ENCODE measurements around the gene LARGE1. TPM values are rescaled to one million over a fixed set of nuclear protein-coding genes. Genes with fewer than 3 reads are reported as not detected.

LARGE1 gene
- total RNA-seq, 1 experiment from 2014 or later, result 1.3 TPM

- CTCF ChIA-PET, result no interaction called here
- no peaks in the 10 kb centered on the region for H3K79me2 ChIP-seq (ENCODE audit: low read length)
- H3K9ac ChIP-seq (ENCODE audit: low read length), result no peak overlapping the region
- no TSS peak for BruUV-seq (replicated peaks)
- H2AFZ ChIP-seq (ENCODE audit: low read length), result no peak overlapping the region
- DNase-seq, result no peak
- no peak overlapping the region for H3K4me3 ChIP-seq (ENCODE audit: low read length)
- no peak overlapping the region for H3K27ac ChIP-seq (ENCODE audit: low read length)
- H3K4me1 ChIP-seq (ENCODE audit: insufficient read depth, low read length), result no peaks in the 10 kb centered on the region
- H3K9me2 ChIP-seq (replicated peaks; ENCODE audit: low read length), result no peaks in the 10 kb centered on the region
- TF ChIP-seq EZH2 (IDR thresholded peaks at IDR 0.05; ENCODE audit: low read length, unreplicated experiment) (no peak), EZH2phosphoT487 (IDR thresholded peaks at IDR 0.05; ENCODE audit: borderline replicate concordance, low read length) (no peak), CTCF (conservative IDR thresholded peaks at IDR 0.05; ENCODE audit: low read depth, low read length) (no peak)
- POLR2A ChIA-PET (ENCODE audit: unreplicated experiment), result no interaction called here
- no peaks in the 10 kb centered on the region for H3F3A ChIP-seq (ENCODE audit: low read length, unreplicated experiment)
- H3K27me3 ChIP-seq (ENCODE audit: low read length), result no peaks in the 10 kb centered on the region
- no peak for ATAC-seq
- H3K36me3 ChIP-seq (ENCODE audit: low read depth, low read length), result no peaks in the 10 kb centered on the region
- no peak overlapping the region for H3K4me2 ChIP-seq (ENCODE audit: low read length)
- intact Hi-C loops (cut with micrococcal nuclease), result no loop called here
- no peaks in the 10 kb centered on the region for H3K9me3 ChIP-seq (ENCODE audit: low read length)
- H4K20me1 ChIP-seq (ENCODE audit: low read length), result no peaks in the 10 kb centered on the region
These were observed 493.8 kb downstream of the LARGE1 start for GRCh38 chr22:33426451-33426850.

GRCh38 chr22:33421859-33422258 is 498.4 kb downstream of the LARGE1 start:
- H2AFZ ChIP-seq (ENCODE audit: low read length), result no peak overlapping the region
- no peaks in the 10 kb centered on the region for H3F3A ChIP-seq (ENCODE audit: low read length, unreplicated experiment)
- no peaks in the 10 kb centered on the region for H3K4me1 ChIP-seq (ENCODE audit: insufficient read depth, low read length)
- no peak overlapping the region for H3K4me2 ChIP-seq (ENCODE audit: low read length)
- no peak overlapping the region for H3K4me3 ChIP-seq (ENCODE audit: low read length)
- H3K36me3 ChIP-seq (ENCODE audit: low read depth, low read length), result no peaks in the 10 kb centered on the region
- CTCF ChIA-PET, result no interaction called here
- DNase-seq (no peak), ATAC-seq (no peak)
- no peak for TF ChIP-seq EZH2phosphoT487 (IDR thresholded peaks at IDR 0.05; ENCODE audit: borderline replicate concordance, low read length)
- TF ChIP-seq EZH2 (IDR thresholded peaks at IDR 0.05; ENCODE audit: low read length, unreplicated experiment), result no peak
- TF ChIP-seq CTCF (conservative IDR thresholded peaks at IDR 0.05; ENCODE audit: low read depth, low read length), result no peak
- no peaks in the 10 kb centered on the region for H3K9me3 ChIP-seq (ENCODE audit: low read length)
- no peak overlapping the region for H3K9ac ChIP-seq (ENCODE audit: low read length)
- H4K20me1 ChIP-seq (ENCODE audit: low read length), result no peaks in the 10 kb centered on the region
- H3K9me2 ChIP-seq (replicated peaks; ENCODE audit: low read length), result no peaks in the 10 kb centered on the region
- POLR2A ChIA-PET (ENCODE audit: unreplicated experiment), result no interaction called here
- no peak overlapping the region for H3K27ac ChIP-seq (ENCODE audit: low read length)
- H3K79me2 ChIP-seq (ENCODE audit: low read length), result no peaks in the 10 kb centered on the region
- no TSS peak for BruUV-seq (replicated peaks)
- no peaks in the 10 kb centered on the region for H3K27me3 ChIP-seq (ENCODE audit: low read length)
- intact Hi-C loops (cut with micrococcal nuclease), result no loop called here

DNA sequence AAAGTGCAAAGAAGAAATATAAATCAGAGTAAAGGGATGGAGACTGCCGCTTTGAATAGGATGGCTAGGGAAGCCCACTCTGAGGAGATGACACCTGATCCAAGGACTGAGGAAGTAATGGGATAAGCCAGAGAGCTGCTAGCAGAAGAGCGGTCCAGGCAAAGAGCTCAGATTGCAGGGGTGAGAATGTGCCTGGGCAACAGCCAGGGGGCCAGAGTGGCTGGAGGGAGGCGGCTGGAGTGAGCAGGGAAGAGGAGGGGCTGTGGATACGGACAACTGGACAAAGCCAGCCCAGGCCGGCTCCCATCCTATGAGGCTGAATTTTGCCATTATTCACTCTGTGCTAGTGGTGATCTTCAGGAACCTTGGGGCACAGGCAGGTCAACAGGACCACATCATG is 501.8 kb downstream of the LARGE1 start:
- no peaks in the 10 kb centered on the region for H3F3A ChIP-seq (ENCODE audit: low read length, unreplicated experiment)
- BruUV-seq (replicated peaks), result no TSS peak
- no peak for DNase-seq
- no peaks in the 10 kb centered on the region for H3K9me3 ChIP-seq (ENCODE audit: low read length)
- no peak overlapping the region for H3K4me3 ChIP-seq (ENCODE audit: low read length)
- no peaks in the 10 kb centered on the region for H3K79me2 ChIP-seq (ENCODE audit: low read length)
- H3K4me2 ChIP-seq (ENCODE audit: low read length), result no peak overlapping the region
- CTCF ChIA-PET, result no interaction called here
- TF ChIP-seq EZH2 (IDR thresholded peaks at IDR 0.05; ENCODE audit: low read length, unreplicated experiment), result no peak
- no peak for TF ChIP-seq CTCF (conservative IDR thresholded peaks at IDR 0.05; ENCODE audit: low read depth, low read length)
- TF ChIP-seq EZH2phosphoT487 (IDR thresholded peaks at IDR 0.05; ENCODE audit: borderline replicate concordance, low read length), result no peak
- H4K20me1 ChIP-seq (ENCODE audit: low read length), result no peaks in the 10 kb centered on the region
- no peak overlapping the region for H3K27ac ChIP-seq (ENCODE audit: low read length)
- H3K4me1 ChIP-seq (ENCODE audit: insufficient read depth, low read length), result no peaks in the 10 kb centered on the region
- intact Hi-C loops (cut with micrococcal nuclease), result no loop called here
- H2AFZ ChIP-seq (ENCODE audit: low read length), result no peak overlapping the region
- no peaks in the 10 kb centered on the region for H3K9me2 ChIP-seq (replicated peaks; ENCODE audit: low read length)
- no peaks in the 10 kb centered on the region for H3K27me3 ChIP-seq (ENCODE audit: low read length)
- ATAC-seq, result no peak
- no peaks in the 10 kb centered on the region for H3K36me3 ChIP-seq (ENCODE audit: low read depth, low read length)
- no peak overlapping the region for H3K9ac ChIP-seq (ENCODE audit: low read length)
- POLR2A ChIA-PET (ENCODE audit: unreplicated experiment), result no interaction called here
